Activated CD8-positive, alpha-beta memory T cell treated with anti-CD3 and anti-CD28 coated beads, Interleukin-2, amount 50 U/mL, for 4 hours (primary cell): Measurements from ENCODE around the gene ELAVL1.

ENCODE experiments used
- DNase-seq: peaks from one replicate; pipeline ENCODE4 v3.0.0-alpha.2; 2020

ELAVL1 gene

GRCh38 chr19:7983995-7984837 lies 21.2 kb downstream of the ELAVL1 start:
- DNase-seq = no peak

GRCh38 chr19:7983286-7983950 lies 22.0 kb downstream of the ELAVL1 start:
- DNase-seq = no peak

DNA sequence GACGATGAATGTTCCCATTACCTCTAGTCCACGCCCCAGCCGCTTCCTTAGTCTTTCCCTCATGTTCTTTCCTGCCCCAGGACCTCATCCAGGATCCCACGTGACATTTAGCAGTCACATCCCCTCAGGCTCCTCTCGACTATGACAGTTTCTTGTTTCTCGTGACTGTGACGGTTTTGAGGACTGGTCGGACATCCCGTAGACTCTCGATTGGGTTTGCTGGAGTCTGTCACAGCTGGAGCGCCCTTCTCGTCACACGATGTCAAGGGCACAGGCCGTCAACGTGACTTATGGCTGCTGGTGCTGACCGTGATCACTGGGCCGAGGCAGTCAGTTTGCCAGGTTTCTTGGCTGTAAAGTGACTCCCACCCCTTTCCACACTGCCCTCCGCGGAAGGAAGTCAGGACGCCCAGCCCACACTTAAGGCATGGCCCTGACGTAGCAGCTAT lies 22.8 kb downstream of the ELAVL1 start:
- DNase-seq = no peak

- no peak for DNase-seq
Observed at GRCh38 chr19:7982103-7982502, 23.3 kb downstream of the ELAVL1 start.

DNA sequence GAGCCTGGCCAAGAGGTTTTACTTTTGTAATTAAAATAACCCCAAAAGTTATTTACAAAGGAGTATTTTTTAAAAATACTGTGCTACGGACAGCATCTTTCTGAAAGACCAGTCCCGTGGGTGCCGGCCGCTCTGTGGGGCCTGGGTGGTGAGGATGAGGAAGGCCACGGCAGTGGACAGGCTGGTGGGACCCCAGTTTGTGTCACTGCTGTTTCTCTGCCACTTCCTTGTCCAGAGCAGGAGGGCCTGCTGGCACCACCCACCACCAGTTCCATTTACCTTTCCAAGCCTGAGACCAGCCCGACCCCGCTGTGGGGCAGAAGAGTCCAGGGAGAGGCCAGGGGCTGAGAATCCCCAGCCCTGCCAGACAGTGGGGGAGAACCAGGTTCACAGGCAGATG lies 23.8 kb downstream of the ELAVL1 start:
- DNase-seq = no peak

- no peak for DNase-seq
Observed at GRCh38 chr19:7981199-7981598, 24.2 kb downstream of the ELAVL1 start.

DNA sequence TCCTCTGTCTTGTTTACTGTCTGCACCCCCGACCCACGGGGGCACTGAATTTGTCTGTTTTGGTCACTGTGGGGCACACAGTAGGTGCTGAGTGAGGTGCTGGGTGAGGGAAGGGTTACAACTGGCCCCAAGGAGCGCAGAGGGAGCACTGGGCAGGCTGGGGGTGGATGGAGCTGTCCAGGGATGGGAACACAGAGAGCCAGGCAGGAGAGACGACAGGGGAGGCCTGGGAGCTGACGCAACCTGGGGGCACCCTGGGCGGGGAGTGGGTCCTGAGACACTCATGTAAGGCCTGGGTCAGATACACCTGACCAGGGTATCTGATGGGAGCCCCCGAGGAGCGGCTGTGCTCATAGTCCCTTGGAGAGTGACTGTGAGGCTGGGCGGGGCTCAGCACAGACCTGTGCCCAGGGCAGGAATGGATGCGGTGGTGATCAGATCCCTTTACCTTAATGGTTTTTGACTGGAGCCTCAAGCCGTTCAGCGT lies 24.8 kb downstream of the ELAVL1 start:
- no peak for DNase-seq

- DNase-seq = no peak
Observed at GRCh38 chr19:7980168-7980567, 25.3 kb downstream of the ELAVL1 start.

DNA sequence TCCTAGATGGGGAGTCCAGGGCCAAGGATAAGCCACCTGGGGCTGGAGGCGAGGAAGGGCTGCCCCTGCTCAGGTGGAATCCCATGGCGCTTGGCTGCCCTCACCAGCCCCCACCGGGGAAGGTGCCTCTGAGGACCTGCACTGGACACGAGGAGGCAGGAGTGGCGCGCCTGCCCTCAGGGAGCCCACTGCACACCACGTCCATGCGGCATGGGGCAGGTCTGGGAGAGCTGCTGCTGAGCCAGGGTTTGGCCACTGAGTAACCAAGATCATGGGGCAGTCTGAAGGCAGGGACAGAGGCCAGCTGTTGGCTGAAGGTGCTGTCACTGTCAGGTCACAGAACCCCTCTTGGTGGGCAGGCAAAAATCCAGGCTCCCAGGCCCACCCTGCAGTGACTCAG lies 25.9 kb downstream of the ELAVL1 start:
- DNase-seq = no peak

DNA sequence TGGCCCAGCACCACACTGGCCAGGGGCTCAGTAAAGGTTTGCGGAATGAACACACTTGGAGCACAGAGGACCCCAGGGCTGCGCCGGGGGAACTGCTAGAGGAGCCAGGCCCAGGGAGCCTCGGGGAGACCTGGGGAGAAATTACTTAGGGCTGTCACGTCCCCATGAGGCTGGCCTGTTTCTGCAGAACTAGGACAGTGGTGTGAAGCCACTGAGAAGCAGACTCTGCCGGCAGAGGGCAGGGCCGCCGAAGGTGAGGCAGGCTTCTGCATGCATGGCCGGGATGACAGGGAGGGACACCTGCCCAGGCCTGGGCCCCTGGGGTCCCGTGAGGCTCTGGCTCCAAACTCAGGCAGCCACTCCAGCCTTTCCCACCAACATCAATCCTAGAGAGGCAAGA lies 26.4 kb downstream of the ELAVL1 start:
- no peak for DNase-seq

DNA sequence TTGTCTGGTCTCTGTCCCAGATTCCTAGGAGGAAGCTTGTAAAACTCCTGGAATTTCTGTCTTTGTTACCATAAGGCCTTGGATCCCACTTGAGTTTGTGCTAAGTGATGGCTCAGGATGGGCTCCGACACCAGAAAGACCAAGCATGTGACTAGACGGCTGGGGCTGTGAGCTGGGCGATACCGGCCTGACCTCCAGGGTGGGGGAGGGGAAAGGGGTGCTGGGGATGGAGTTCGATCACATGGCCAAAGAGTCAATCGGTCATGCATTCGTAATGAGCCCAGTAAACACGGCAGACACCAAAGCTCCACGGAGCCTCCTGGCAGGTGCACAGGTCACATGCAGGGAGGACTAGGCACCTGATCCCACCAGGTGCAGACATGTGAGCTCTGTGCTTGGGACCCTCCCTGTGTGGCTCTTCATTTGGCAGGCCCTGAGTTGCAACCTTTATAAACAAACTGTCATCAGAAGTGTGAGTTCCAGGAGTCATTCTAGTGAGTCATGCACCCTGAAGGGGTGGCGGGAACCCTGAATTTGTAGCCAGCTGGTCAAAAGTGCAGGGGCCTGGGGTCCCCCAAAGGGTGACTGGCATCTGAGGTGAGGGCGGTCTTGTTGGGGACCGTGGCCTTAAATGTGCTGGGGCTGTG lies 27.1 kb downstream of the ELAVL1 start:
- DNase-seq = no peak

- DNase-seq = no peak
Observed at GRCh38 chr19:7977723-7978040, 27.8 kb downstream of the ELAVL1 start.

DNA sequence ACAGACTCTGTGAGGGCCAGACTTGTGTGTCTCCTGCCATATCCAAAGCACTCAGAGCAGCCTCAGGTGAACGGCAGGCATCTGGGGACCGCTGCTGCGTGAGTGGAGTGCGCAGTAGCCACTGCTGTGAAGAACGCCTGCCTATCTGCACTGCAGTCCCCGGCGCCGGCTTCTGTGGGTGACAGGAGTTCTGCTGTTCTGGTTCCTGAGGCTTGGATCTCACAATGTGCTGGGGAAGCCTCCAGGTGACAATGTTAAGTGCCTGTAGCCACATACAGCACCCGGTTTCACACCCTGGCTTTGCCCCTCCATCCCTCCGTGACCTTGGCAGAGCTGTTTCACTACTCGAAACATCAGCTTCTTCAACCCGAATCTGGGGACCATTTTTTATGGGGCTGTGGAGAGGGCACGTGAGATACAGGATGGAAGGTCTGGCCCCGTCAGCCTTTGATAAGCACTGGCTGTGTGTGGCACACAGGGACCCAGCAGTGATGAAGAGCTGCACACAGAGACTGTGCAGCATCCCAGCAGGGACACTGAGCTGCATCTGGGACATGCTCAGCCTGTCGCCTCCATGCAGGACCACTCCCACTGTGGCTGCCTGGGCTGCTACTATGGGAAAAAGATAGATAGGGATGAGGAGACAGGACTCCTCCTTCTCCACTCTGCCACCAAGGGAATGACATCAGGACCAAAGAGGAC lies 28.3 kb downstream of the ELAVL1 start:
- no peak for DNase-seq

GRCh38 chr19:7976461-7976860 lies 29.0 kb downstream of the ELAVL1 start:
- DNase-seq = no peak

DNA sequence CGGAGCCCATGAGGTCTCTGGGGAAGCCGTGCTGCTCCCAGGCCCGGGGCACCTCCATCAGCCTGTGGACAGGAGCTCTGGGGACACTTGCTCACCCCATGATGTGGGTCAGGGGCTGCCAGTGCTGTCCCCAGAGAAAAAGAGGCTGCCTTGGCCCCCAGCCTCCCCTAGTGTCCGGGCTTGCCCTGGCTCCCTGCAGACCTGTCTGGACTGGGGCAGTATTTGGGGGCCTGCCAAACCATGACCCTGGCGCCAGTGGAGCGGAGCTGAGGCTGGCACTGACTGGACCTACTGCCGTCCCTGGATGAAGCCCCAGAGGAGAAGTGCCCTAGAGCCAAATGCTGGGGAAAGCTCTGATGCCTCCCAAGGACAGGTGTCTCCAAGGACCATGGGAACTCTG lies 30.4 kb downstream of the ELAVL1 start:
- no peak for DNase-seq

DNA sequence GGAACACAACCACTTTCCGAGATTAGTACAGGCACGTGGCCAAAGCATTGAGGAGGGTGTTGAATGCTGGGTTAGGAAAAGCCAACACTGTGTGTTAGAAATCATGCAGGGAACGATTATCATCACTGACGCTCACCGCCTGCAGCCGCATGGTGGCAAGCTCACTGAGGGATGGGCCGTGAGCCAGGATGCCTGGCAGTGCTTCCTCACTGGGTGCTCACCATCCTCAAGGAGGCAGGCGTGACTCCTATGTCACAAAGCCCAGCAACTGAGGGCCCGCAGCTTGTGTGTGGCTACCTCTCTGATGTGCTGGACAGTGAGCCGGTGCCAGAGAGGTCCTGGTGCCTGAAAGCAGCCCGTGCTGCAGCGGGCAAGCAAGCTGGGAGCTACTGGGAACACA lies 31.6 kb downstream of the ELAVL1 start:
- DNase-seq = no peak

DNA sequence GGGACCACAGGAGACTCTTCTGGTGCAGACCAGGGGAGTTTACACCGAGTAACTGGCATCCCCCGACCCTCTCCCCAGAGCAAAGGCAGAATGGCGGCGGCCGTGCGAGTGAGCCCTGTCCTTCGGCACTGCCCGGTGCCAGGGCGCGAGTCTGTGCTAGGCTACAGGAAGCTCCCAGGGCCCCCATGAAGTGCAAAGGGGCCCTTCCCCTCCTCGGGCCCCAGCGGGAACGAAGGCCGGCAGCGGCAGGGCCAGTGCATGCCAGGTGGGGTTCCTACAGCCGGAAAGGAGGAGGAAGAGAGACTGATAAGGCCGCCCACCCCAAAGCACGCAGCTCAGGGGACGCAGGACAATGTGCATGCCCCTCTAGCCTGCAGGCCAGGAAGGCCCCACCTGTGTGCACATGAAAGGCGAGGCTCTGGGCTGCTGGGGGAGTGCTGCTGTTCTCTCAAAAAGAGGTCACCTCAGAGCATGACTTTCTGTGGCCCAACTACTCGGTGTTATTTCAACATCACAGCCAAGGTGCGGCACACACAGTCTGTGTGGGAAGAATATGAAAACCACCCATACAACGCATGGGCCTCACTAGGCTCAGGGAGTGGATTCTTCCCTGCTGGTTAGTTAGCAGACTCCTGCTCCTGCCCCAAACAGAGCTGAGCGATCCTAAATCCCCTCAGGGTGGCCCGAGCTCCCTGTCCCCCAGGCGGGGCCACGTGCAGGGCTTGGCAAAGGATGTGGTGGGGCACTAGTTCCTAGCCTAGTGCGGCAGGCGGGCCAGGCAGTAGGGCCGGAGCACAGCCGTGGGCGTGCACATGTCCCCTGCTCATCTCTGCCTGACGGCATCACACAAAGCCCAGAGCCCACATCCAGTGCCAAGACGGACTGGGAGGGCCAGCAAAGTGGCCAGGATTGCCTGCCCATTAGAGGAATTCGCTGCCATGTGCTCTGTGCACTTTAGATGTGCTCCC lies 33.6 kb downstream of the ELAVL1 start:
- no peak for DNase-seq

DNA sequence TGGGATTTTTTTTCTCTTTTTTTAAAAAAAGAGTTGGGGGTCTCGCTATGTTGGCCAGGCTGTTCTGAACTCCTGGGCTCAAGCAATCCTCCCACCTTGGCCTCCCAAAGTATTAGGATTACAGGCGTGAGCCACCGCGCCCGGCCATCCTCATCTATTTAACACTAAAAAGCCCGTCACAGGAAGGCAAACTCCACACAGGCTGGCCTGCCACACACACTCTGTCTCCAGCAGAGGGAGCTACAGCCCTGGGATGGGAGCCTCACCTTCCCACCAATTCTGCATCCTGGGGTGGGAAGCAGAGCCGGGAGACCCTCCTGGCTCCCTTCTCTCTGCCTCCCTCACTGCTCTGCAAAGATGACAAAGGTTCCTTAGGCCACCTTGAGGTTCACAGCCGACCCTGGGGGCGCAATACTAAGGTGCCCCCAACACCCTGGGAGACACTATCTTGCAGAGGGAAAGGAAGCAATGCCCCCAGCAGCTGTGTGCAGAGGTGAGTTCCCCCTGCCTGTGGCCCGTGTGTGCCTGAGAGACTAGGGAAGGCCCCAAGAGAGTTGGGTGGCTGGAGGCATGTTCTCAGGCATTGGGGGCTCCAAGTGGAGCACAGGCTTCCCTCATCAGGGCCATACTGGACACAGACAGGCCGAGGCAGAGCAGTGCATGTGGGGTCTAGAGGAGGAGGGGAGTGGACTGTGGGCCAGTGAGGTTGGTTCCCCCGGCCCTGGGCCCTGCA lies 34.6 kb downstream of the ELAVL1 start:
- DNase-seq = no peak

- no peak for DNase-seq
Observed at GRCh38 chr19:7969555-7969939, 35.9 kb downstream of the ELAVL1 start.

DNA sequence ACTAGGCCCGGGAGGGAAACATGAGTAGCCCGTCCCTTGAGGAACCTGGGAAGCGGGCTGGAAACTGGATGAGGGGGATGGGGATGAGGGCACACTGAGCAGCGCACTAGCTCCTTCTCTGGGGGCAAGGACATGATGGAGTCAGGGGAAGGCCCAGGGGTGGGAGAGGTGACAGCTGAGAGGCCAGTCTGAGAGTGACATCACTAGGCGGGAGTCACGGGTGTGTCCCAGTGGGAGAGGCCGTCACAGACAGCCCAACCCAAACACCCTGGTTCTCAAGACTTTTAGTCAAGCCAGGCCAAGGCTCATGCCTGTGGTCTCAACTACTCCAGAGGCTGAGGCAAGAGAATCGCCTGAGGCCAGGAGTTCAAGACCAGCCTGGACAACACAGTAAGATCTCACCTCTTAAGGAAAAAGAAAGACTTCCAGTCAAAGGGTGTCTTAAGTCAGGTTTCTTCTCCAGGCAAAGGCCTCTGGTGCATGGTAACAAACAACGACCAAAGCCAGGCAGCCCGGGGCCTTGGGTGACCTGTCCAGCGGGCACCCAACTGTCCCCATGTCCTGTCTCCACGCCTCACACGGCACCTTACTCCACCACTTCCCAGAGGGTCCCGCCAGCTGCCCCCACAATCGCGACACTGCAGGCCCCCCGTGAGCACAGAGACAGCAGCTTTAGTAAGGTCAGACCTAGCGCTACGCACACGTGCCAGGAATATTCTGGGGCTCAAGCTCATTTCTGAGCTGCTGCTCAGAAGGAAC lies 36.5 kb downstream of the ELAVL1 start:
- DNase-seq = no peak
